ENCODE data around the gene PACS1.

Gene PACS1

DNA sequence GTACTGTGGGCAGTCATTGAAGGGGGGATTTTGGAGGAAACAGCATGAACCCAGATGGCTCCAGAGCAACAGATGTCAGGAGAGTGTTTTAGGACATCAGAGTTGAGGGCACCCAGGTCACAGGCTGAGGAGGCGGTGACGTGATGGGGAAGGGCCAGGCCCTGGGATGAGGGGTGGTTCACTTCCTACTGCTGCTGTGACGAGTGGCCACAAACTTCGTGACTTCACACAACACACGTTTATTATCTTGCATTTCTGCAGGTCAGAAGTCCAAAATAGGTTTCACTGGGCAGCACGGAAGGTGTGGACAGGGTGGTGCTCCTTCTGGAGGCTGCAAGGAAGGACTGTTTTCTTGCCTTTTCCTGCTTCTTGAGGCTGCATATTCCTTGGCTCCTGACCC, 120.7 kb downstream of the PACS1 start:
- DNase-seq: no peak

DNA sequence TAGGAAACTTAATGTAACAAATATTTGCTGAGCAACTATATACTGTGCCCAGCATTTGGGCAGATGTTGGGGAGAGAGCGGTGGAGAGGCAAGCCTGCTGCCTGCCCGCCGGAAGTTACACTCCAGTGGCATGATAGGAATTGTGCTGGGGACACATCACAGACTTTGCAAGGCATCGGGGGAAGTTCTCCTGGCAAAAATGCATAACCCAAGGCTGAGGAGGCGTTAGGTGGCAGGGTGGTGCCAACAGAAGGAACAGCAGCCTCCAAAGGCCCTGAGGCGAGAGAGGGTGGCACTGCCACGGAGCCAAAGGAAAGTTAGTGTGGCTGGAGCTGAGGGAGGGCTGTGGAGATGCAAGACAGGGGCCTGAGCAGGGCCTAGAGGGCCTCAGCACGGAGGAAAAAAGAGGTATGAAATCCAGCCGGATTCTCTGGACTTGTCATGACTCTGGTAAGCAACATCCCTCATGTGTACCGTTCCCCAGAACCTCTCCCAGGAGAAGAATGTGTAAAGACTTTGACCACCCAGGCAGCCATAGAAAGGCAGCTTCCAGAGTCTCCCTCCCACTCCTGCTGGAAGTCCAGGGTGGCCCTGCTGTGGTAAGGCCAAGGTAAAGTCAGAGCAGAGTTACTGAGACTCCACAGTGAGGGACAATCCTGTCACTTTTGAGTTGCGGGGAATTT, 122.2 kb downstream of the PACS1 start:
- no peak for DNase-seq

DNA sequence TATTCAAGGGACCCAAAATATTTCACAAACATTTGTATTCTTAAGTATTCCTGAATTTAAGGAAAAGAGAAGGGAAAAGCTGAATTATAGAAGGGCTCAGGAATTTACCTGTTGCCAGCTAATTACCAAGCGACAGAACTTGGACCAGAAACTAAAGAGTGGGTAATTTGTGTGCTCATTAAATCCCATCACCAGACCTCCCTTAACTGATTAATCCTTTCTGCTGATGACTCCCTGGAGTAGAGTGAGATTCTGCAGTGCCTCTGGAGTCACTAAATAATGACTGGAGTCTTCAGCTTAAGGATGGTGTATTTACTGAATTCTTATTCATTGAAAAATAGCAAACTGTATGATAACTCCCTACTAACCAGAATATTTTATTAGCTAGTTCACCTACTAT, 124.3 kb downstream of the PACS1 start:
- no peak for DNase-seq

DNA sequence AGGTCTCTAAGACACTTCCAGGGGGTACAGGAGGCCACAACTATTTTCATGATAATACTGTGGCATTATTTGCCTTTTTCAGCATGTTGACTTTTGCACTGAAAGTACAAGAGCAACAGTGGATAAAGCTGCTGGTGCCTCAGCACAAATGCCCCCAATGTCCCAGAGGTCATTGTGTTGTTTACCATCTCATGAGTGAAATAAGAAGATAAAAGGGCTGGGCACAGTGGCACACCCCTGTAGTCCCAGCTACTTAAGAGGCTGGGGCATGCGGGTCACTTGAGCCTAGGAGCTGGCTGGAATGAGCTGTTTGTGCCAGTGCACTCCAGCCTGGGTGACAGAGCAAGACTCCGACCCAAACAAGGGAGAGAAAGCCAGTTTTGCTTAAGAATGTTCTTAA, 125.8 kb downstream of the PACS1 start:
- no peak for DNase-seq

DNA sequence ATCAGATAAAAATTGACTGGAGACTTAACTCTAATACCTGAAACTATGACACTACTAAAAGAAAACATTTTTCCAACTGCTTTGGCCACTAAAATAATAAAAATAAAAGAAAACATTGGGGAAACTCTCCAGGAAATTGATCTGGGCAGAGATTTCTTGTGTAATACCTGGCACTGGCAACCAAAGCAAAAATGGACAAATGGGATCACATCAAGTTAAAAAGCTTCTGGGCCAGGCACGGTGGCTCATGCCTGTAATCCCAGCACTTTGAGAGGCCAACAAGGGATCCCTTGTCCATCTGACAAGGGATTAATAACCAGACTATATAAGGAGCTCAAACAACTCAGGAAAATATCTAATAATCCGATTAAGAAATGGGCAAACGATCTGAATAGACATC, 133.8 kb downstream of the PACS1 start:
- no peak for DNase-seq

DNA sequence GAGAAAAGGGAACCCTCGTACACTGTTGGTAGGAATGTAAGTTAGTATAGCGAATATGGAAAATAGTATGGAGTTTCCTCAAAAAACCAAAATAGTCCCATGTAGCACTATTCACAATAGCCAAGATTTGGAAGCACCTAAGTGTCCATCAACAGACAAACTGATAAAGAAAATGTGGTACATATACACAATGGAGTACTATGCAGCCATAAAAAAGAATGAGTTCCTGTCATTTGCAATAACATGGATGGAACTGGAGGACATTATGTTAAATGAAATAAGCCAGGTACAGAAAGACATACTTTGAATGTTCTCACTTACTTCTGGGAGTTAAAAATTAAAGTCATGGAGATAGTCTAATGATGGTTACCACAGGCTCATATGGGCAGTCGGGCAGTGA, 134.3 kb downstream of the PACS1 start:
- DNase-seq: no peak

DNA sequence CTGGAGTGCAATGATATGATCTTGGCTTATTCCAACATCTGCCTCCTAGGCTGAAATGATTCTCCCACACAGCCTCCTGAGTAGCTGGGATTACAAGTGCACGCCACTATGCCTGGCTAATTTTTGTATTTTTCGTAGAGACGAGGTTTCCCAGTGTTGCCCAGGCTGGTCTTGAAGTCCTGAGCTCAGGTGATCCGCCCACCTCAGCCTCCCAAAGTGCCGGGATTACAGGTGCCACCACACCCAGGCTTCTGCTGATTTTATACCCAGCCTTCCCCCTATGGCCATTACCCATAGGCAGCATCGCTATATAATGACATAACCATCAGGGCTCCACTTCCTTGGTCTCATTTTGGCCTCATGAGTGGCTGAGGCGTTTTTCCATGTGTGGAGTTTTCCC, 137.7 kb downstream of the PACS1 start:
- no peak for DNase-seq

DNA sequence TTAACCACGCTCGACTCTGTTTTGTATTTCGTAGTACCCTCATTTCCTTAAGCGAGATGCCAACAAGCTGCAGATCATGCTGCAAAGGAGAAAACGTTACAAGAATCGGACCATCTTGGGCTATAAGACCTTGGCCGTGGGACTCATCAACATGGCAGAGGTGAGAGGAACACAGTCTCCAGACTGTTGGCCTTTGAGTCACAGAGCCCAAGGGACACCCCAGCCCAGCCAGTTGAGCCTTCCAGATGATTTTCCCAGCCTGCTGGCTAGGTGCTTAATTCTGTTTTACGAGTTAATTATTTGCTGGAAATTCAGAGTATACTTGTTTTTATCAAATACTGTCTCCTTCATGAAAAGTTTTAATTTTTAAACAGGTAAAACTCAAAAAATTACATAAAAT, 141.0 kb downstream of the PACS1 start:
- no peak for DNase-seq

DNA sequence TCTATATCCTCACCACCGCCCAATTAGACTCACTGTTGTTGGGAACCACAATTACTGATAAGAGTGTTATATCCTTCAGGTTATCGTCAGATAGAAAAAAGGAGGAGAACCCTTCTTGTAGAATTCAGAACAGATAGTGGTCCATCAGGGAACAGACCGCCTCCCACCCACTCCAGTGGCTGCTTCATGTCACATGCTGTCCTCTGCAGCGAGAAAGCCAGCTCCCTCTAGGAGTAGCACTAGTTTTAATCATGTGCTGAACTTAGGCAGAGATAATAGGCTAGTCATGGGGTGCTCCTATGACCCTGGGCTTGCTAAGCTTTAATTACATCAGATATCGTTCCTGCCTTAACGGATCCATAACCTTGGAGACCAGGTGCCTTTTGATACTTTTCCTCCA, 146.8 kb downstream of the PACS1 start:
- no peak for DNase-seq

DNA sequence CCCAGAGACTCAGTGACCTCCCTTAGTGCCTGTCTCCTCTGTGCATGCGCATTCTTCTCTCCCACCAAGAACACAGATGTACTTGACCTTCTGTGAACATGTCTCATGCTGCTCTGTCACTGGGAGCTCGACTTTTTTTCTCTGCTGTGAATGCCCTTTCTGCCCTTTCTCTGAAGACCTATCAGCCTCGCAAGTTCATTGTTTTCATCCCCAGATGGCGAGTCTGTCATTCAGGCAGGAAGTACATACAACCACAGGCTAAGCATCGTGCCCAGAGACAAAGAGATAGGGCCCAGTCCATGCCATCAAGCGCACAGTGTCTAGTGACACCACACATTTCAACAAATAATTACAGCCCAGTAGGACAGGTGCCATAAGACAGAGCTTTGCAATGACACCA, 148.0 kb downstream of the PACS1 start:
- no peak for DNase-seq

DNA sequence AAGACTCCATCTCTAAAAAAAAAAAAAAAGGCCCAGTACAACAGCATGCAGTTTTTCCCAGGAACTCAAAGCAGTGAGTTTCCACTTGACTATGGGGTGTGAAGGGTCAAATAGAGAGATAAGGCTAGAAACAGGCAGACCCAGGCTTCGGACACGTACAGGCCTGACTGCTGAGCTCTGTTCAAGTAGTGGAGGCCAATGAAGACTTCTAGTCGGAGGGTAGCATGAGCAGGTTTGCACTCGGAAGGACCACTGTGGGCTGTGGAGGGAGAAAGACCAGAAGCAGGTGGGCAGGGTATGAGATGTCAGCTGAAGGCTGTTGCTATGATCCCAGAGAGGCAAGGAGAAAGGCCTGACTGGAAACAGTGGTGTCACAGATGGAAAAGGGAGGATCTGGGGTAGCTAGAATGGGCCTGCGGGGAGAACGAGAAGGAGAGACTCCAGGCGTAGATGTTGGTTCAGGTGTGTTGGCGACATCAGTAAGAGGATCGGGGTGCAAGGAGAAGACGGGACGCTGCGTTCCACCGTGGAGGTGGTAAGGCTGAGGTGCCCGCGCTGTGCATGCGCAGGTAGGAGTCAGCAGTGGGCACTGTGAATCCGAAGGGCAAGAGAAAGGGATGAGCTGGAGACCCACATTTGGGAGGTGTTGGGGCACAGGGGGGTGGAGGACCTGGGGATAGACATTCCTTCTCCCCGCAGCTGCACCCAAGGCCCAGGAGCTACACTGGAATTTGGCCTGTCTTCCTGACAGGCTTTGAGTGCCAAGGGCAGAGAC, 149.0 kb downstream of the PACS1 start:
- DNase-seq: no peak

DNA sequence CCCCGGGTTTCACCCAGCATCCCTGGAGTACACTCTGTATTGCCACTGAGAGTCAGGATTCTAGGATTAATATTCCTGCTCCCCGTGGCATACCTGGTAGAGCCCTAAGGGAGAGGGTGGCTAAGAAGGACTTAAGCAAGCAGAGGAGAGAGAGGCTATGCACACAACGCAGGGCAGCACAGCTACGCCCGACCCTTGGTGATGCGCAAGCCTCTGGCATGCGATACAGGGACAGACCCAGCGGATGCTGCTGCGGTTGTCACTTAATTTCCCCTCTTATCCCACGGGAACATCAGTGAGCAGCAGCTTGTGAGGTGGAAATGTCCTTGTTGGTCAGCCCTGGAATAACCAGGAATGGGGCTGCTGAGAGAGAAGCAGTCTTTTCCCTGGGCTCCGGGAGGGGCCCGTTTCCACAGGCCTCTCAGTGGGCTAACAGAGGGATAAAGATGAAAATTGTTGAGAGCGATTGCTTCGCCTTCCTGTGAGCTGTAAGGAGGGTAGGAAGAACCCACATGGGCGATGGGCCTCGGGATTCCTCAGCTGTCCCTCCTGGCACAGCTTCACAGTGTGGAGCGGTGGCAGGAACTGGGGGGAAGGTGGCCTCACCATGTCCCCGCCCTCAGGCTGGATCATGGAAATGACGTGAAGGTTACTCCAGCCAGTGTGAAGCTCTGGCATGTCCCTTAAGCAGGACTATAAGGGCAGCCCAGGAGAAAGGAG, 149.9 kb downstream of the PACS1 start:
- DNase-seq: no peak

DNA sequence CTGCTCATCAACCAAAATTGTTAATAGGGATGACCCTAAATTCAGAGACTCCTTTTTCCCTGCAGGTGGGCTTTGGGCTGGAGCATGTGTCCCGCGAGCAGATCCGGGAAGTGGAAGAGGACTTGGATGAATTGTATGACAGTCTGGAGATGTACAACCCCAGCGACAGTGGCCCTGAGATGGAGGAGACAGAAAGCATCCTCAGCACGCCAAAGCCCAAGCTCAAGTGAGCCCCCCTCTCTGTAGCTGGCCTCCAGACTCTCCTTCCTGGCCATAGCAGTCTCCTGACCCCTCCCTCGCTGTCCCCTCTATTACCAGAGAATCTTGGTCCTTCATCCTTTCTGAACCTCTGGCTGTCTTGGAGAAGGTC, 150.5 kb downstream of the PACS1 start:
- DNase-seq: no peak

DNA sequence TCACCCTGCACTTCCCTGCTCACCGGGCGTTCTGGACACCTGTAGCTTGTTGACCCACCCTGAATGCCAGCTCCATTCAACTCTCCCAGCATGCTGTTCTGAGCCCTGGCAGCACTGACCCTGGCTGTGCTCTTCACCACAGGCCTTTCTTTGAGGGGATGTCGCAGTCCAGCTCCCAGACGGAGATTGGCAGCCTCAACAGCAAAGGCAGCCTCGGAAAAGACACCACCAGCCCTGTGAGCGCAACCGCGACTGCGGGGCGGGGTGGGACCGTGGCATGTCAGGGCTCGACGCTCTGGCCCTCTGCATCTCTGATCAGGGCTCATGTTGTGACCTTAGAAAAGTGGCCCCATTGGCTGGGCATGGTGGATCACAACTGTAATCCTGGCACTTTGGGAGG, 150.9 kb downstream of the PACS1 start:
- no peak for DNase-seq

DNA sequence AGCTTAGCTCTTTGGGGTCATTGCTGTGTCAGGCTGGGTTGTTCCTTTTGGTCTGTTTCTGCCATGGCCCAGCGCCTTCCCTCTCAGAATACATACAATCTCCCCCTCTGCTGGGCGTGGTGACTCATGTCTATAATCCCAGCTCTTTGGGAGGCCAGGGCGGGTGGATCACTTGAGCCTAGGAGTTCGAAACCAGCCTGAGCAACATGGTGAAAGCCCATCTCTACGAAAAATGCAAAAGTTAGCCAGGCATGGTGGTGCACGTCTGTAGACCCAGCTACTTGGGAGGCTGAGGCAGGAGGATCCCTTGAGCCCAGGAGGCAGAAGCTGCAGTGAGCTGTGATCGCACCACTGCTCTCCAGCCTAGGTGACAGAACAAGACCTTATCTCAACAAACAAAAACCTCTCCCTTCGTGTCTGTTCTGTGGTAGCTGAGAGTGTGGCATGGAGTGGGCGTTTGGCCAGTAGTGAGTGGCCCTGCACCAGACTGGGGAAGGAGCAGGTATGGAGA, 151.7 kb downstream of the PACS1 start:
- no peak for DNase-seq

DNA sequence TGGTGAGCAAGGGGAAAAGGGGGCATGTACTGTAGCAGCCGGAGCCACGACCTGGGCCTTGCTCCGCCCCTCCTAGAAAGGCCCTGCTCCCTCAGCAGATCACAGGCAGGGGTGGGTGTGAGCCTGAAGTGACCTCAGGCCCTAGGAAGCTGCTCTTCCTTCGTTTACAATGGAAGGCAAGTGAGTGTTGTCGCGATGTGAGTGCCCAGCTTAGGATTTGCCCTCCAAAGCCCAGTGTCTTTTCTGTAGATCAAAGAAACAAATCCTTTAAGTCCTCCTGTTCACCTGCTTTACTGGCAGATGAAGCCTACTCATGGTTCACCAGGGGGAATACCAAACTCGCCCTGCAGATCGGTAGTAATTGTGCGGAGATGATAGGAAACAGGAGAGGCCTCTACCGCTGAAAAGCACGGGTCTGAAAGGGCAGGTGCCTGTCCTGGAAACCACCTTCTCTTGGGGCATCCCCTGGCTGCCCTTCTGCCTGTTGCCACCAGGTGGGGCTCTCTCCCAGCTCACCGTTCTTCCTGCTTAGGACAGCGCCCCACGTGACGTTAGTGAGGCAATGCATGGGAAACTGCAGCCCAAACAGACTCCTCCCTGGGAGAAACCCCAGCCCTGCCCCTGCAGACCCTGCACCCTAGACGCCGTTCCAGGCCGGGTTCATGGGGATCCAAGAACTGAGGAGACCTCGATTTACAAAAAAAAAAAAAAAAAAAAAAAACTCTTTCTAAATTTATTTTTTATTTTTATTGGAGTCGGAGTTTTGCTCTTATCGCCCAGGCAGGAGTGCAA, 152.5 kb downstream of the PACS1 start:
- peak; percentile 95 for DNase-seq

DNA sequence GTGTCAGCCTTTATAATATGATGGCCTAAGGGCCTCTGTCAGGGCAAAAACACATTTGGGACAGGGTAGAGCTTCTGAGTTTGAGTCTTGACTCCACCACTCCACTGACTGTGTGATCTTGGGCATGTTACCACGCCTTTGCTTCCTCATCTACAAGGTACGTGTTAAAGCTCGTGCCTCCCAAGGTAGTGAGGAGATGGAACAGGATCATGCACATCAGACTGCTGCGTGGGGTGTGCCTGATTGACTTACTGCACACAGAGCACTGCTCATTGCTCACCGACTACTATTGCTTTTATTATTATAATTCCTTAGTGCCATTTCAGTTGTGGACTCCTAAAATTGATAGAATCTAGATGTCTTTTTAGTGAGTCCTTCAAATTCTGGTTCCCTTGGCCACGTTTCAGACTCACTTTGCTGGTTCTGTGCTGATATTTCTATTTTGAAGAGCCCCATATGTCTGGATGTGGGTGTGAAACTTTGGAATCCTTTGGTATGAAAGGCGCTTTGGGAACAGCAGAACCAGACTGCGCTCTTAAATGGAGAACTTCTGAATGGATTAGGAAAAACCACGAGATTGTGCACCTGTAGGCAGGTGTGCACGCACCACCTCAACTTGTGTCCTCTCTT, 154.3 kb downstream of the PACS1 start:
- DNase-seq: no peak

DNA sequence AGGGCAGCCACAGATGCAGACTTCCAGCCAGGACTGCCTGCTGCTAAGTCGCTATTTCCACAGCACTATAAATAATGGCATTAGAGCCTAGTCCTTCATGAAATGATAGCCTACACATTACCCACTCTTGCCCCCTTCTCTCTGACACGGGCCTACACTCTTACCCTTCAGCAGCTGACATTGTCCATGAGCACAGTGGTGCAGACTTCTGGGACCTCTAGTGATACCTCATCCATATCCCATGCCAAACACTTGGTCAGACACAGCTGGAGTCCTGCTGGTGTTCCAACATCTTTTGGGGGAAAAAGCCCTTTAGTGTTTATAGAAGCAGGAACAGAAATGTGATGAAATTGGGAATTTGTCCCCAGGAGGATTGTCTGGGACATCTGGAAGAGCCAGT, 155.0 kb downstream of the PACS1 start:
- no peak for DNase-seq

DNA sequence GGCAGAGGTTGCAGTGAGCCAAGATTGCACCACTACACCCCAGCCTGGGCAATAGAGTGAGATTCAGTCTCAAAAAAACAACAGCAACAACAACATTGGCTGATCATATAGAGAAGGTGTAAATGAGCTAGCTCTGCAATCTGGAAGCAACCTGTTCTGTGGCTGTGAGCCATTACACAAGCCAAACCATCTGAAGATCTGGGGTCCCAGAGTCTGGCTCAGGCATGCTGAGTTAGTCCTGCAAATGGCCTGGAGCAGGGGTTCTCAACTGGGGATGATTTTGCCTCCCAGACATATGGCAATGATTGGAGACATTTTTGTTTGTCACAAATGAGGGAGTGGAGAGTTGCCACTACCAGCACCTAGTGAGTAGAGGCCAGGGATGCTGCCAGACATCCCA, 156.0 kb downstream of the PACS1 start:
- DNase-seq: no peak

DNA sequence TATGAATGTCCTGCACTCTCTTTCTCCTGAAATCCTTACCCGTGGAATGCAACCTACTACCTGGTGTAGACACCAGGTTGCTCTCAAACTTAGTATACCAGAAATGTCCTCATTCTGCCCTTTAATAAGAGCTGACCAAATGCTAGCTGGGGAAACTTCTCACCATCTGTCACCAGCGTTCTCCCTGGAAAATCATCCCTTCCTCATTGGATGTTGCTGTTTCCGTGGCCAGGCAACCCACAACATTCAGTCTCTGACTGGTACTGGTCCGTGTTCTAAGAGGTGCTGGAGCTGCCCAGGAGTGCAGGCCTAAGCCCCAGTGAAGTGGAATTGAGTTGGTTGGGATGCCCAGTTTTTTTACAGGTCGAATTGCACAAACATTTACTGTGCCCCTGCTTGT, 157.6 kb downstream of the PACS1 start:
- DNase-seq: no peak

DNA sequence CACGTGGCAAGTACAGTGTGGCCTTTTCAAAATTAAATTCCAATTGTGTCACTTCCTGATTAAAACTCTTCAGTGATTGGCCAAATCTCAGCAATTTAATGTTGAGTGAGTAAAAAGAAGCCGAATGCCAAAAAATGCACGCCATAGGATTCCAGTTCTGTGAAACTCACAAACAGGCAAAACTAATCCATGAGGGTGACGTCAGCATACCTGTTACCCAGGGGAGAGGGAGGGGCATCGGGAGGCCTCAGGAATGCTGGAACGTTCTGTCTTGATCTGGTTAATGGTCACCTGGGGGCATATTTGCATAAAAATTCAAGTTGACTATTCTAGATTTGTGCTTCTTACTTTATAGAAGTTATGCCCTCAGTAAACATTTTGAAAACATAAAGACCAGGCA, 158.4 kb downstream of the PACS1 start:
- DNase-seq: no peak

DNA sequence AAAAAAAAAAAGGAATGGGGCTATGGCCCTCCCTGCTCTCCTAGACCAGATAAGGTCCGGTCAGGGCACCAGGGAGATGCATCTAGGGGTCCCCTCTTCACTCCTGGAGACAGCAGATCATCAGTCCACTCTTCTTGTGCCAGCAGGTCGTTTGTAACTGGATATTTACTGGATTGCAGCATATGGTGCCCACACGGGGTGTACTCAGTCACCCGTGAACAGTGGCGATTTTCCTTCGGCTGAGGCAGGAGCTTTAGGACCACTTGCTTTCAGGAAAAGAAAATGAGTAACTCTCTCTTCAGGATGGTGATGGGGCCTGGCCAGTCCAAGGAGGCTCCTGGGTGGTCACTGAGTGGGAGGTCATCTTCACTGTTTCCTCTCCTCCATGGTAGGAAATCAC, 160.1 kb downstream of the PACS1 start:
- DNase-seq: no peak

DNA sequence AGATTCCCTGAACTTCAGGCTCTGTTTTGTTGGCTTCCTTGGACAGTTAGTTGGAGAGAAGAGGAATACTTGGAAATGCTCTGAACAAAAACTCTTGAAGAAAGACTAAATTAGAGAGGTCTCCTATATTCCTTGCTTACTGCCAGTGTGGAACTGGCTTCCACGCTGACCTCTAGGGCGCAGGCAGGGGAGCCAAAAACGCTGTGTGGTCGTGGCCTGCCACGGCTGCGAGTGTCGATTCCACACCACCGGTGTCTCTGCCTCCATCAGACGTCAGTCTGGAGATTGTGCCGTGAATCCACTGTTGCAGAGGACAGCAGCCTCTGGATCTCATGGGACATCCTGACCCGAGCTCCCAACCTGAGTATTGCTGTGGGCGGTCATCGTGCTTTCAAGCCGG, 160.9 kb downstream of the PACS1 start:
- DNase-seq: no peak

All from activated CD4-positive, alpha-beta T cell treated with anti-CD3 and anti-CD28 coated beads, Interleukin-2, amount 50 U/mL, for 16 hours (primary cell).